Measurements from ENCODE around the gene AQP1. TPM values are rescaled to one million over a fixed set of nuclear protein-coding genes. Genes with fewer than 3 reads are reported as not detected.

Gene AQP1
- total RNA-seq, 4 donors from 2014 or later: 81.9 to 149 (median 113) TPM

GRCh38 chr7:30879139-30880124 is 32.2 kb upstream of the AQP1 start:
- H3K9me3 ChIP-seq: no peaks in the 10 kb centered on the region
- no peaks in the 10 kb centered on the region for H3K27me3 ChIP-seq
- intact Hi-C loops (cut with DNase I; ENCODE audit: low total_unique reads): no loop called here
- ATAC-seq (no peak), DNase-seq (no peak)
- H3K4me1 ChIP-seq: peaks cover 0 to 3% of the 10 kb centered on the region in 2 donors
- no peak overlapping the region for H3K4me3 ChIP-seq
- in situ Hi-C loops (cut with MboI; ENCODE audit: low sequenced_read_pairs in 4 of 4): no loop called here
- H3K36me3 ChIP-seq: no peaks in the 10 kb centered on the region
- TF ChIP-seq POLR2A (IDR thresholded peaks at IDR 0.05): no peak
- TF ChIP-seq CTCF (IDR thresholded peaks at IDR 0.05 in 4 of 5, conservative IDR thresholded peaks at IDR 0.05 in 1 of 5): no peak
- H3K27ac ChIP-seq: no peak overlapping the region

- Histone ChIP-seq H3K36me3 (no peaks in the 10 kb centered on the region), H3K27me3 (no peaks in the 10 kb centered on the region), H3K9me3 (no peaks in the 10 kb centered on the region), H3K27ac (no peak overlapping the region), H3K4me1 (peaks cover 0 to 3% of the 10 kb centered on the region in 2 donors), H3K4me3 (no peak overlapping the region)
- ATAC-seq (no peak), DNase-seq (no peak)
- in situ Hi-C loops (cut with MboI; ENCODE audit: low sequenced_read_pairs in 4 of 4) (no loop called here), intact Hi-C loops (cut with DNase I; ENCODE audit: low total_unique reads) (no loop called here)
- TF ChIP-seq CTCF (IDR thresholded peaks at IDR 0.05 in 4 of 5, conservative IDR thresholded peaks at IDR 0.05 in 1 of 5): no peak
- TF ChIP-seq POLR2A (IDR thresholded peaks at IDR 0.05): no peak
Measured at GRCh38 chr7:30880125-30880720, 31.4 kb upstream of the AQP1 start.

- in situ Hi-C loops (cut with MboI; ENCODE audit: low sequenced_read_pairs in 4 of 4): no loop called here
Measured at GRCh38 chr7:30880941-30881340, 30.7 kb upstream of the AQP1 start.

GRCh38 chr7:30881448-30881847 is 30.2 kb upstream of the AQP1 start:
- no peaks in the 10 kb centered on the region for H3K9me3 ChIP-seq
- no peaks in the 10 kb centered on the region for H3K36me3 ChIP-seq
- no peak for DNase-seq
- peaks cover 0 to 3% of the 10 kb centered on the region in 2 donors for H3K4me1 ChIP-seq
- ATAC-seq: no peak
- H3K27ac ChIP-seq: no peak overlapping the region
- intact Hi-C loops (cut with DNase I; ENCODE audit: low total_unique reads): no loop called here
- H3K27me3 ChIP-seq: no peaks in the 10 kb centered on the region
- no peak for TF ChIP-seq POLR2A (IDR thresholded peaks at IDR 0.05)
- H3K4me3 ChIP-seq: no peak overlapping the region
- in situ Hi-C loops (cut with MboI; ENCODE audit: low sequenced_read_pairs in 4 of 4): no loop called here

More at GRCh38 chr7:30880941-30881340, 30.7 kb upstream of the AQP1 start:
- Histone ChIP-seq H3K27ac (no peak overlapping the region), H3K4me1 (peaks cover 0 to 3% of the 10 kb centered on the region in 2 donors), H3K27me3 (no peaks in the 10 kb centered on the region), H3K4me3 (no peak overlapping the region), H3K36me3 (no peaks in the 10 kb centered on the region), H3K9me3 (no peaks in the 10 kb centered on the region)
- DNase-seq (no peak), ATAC-seq (no peak)
- TF ChIP-seq CTCF (IDR thresholded peaks at IDR 0.05 in 4 of 5, conservative IDR thresholded peaks at IDR 0.05 in 1 of 5) (no peak), POLR2A (IDR thresholded peaks at IDR 0.05) (no peak)
- intact Hi-C loops (cut with DNase I; ENCODE audit: low total_unique reads): no loop called here

GRCh38 chr7:30884881-30885280 is 26.8 kb upstream of the AQP1 start:
- DNase-seq (no peak), ATAC-seq (no peak)
- no peaks in the 10 kb centered on the region for H3K27me3 ChIP-seq
- H3K4me3 ChIP-seq: no peak overlapping the region
- no peak overlapping the region for H3K27ac ChIP-seq
- H3K36me3 ChIP-seq: no peaks in the 10 kb centered on the region
- H3K4me1 ChIP-seq: no peaks in the 10 kb centered on the region
- intact Hi-C loops (cut with DNase I; ENCODE audit: low total_unique reads) (no loop called here), in situ Hi-C loops (cut with MboI; ENCODE audit: low sequenced_read_pairs in 4 of 4) (no loop called here)
- H3K9me3 ChIP-seq: no peaks in the 10 kb centered on the region
- TF ChIP-seq POLR2A (IDR thresholded peaks at IDR 0.05) (no peak), CTCF (IDR thresholded peaks at IDR 0.05 in 4 of 5, conservative IDR thresholded peaks at IDR 0.05 in 1 of 5) (no peak)

Data from gastrocnemius medialis (tissue), 4 donors.